Measurements from ENCODE around the gene PARVA. TPM values are rescaled to one million over a fixed set of nuclear protein-coding genes. Genes with fewer than 3 reads are reported as not detected.

The PARVA gene
- total RNA-seq, 1 donor from 2014 or later: 144 TPM

DNA sequence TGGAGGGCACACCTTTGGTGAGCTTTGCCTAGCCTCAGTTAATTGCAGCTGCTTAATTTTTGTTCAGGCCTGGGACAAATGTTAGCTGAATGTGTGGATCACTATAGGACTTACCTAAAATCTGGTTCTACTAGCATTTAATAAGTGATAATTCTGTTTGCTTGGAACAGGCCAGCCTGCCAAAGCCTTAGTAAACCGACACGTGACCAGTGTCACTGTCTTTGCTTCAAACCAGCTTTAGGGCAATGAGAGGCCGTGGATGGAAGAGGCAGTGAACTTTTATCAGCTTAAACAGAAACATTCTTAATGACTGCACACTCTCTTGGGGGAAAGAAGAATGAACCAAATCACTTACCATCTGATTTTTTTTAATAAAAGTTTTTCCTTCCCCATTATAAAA, 10.8 kb downstream of the PARVA start:
- Mint-ChIP-seq H3K4me3 (ENCODE audit: unreplicated experiment) (no peak overlapping the region), H3K27me3 (ENCODE audit: unreplicated experiment) (no peaks in the 10 kb centered on the region), H3K4me1 (ENCODE audit: unreplicated experiment) (peaks cover 48% of the 10 kb centered on the region), H3K36me3 (ENCODE audit: unreplicated experiment) (peaks cover 4% of the 10 kb centered on the region), H3K27ac (ENCODE audit: unreplicated experiment) (peak overlapping the region; percentile 52), H3K9me3 (ENCODE audit: unreplicated experiment) (no peaks in the 10 kb centered on the region)
- TF ChIP-seq, protein P1, sequence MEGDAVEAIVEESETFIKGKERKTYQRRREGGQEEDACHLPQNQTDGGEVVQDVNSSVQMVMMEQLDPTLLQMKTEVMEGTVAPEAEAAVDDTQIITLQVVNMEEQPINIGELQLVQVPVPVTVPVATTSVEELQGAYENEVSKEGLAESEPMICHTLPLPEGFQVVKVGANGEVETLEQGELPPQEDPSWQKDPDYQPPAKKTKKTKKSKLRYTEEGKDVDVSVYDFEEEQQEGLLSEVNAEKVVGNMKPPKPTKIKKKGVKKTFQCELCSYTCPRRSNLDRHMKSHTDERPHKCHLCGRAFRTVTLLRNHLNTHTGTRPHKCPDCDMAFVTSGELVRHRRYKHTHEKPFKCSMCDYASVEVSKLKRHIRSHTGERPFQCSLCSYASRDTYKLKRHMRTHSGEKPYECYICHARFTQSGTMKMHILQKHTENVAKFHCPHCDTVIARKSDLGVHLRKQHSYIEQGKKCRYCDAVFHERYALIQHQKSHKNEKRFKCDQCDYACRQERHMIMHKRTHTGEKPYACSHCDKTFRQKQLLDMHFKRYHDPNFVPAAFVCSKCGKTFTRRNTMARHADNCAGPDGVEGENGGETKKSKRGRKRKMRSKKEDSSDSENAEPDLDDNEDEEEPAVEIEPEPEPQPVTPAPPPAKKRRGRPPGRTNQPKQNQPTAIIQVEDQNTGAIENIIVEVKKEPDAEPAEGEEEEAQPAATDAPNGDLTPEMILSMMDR (IDR thresholded peaks at IDR 0.05): no peak
- no peak for DNase-seq (ENCODE audit: extremely low spot score, unreplicated experiment)

DNA sequence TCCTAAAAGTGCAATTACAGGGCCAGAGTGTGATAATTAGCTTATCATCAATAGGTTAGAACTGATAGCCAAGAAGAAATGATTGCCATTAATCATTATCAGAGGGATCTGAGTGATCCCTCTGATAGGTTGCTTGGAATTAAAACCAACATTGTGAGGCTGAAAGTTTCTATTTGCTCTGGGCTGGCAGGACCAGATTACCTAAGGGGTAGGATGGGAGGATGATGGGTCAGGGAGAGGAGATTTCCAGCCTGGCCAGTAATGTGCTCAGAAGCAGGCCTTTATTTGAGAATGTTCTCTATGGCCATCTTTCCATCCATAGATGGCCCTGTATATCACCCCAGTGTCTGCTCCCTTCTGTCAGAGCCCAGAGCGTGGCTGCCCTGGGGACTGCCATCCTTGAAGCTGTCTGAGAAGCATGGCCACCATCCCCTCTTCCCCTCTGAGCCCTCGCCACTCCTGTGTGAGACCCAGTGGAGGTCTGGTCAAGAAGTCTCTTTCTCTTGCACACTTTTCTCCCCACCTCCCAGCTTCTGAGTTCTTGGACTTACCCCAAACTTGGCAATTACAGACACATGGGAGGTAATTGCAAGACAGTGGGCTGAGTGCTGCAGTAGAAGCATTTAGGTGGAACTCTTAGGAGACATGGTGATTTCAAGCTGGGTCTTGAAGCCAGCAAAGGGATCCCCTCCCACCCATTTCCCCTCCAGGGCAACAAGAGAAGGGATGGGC, 11.7 kb downstream of the PARVA start:
- Mint-ChIP-seq H3K27me3 (ENCODE audit: unreplicated experiment) (no peaks in the 10 kb centered on the region), H3K4me1 (ENCODE audit: unreplicated experiment) (peaks cover 48% of the 10 kb centered on the region), H3K36me3 (ENCODE audit: unreplicated experiment) (peaks cover 6% of the 10 kb centered on the region), H3K27ac (ENCODE audit: unreplicated experiment) (peak overlapping the region; percentile 67), H3K4me3 (ENCODE audit: unreplicated experiment) (no peak overlapping the region), H3K9me3 (ENCODE audit: unreplicated experiment) (peaks cover 5% of the 10 kb centered on the region)
- TF ChIP-seq, protein P1 (IDR thresholded peaks at IDR 0.05): no peak
- DNase-seq (ENCODE audit: extremely low spot score, unreplicated experiment): no peak

DNA sequence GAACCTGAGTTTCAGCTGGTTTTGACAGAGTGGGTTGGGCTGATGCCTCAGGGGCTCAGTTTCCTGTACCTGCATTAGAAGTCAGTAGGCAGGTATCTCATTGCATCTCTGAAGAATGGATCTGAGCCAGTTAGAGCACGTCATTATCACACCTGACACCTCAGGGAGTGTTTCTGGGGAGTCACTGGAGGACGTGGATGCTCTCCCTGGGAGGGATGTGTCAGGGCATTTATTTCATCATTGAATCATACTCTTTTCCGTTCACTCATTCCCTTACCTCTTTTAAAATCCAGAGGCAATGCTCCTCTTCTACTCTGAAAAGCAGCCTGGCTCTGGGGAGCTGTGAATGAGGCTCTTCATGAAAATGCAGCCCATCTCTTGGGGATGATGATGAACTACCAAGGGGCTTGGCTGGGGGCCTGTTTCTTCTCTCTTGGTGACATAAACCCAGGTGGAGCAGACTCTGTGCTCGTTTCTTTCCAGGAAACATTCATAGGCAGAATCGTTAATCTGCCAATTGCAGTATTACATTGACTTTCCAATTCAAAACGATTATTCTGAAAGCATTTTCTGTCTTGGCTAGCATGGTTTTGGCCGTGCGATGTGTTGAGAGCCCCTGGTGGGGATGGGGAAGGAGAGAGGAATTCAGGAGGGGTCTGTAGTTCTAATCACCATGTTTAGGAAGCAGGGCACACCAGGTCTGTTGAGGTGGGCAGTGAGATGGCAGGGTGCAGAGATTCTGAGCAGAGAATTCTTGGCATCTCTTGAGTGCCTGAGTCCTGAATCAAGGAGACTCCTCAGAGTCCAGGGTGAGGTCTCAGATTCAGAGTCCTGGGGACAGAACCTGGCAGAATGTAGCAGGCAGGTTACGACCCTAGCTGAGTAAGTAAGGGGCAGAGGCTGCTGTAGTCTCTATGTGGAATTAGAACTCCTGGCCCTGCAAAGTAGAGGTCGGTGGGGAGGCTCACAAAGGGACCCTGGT, 12.6 kb downstream of the PARVA start:
- H3K4me3 Mint-ChIP-seq (ENCODE audit: unreplicated experiment): no peak overlapping the region
- peaks cover 50% of the 10 kb centered on the region for H3K4me1 Mint-ChIP-seq (ENCODE audit: unreplicated experiment)
- peak overlapping the region; percentile 67 for H3K27ac Mint-ChIP-seq (ENCODE audit: unreplicated experiment)
- no peaks in the 10 kb centered on the region for H3K27me3 Mint-ChIP-seq (ENCODE audit: unreplicated experiment)
- H3K9me3 Mint-ChIP-seq (ENCODE audit: unreplicated experiment): peaks cover 8% of the 10 kb centered on the region
- DNase-seq (ENCODE audit: extremely low spot score, unreplicated experiment): no peak
- TF ChIP-seq, protein P1 (IDR thresholded peaks at IDR 0.05): no peak
- H3K36me3 Mint-ChIP-seq (ENCODE audit: unreplicated experiment): peaks cover 10% of the 10 kb centered on the region

DNA sequence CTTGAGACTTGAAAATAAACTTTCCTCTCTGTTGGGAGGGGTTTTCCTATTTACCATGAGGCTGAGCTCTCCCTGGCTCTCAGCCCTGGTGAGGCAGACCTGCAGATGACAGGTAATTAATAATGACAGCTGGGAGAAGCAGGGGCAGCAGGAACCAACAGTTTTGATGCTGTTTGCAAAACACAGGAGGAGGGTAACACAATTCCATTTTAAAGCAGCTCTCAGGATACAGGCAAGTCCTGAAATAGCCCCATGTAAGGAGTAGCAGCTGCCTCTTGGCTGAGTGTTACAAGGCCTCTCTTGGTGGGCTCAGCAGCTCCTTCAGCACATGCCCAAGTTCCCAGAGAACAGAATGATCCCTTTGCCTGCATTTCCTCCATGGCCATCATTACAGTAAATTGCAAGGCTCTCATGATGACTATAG, 13.3 kb downstream of the PARVA start:
- H3K9me3 Mint-ChIP-seq (ENCODE audit: unreplicated experiment): peaks cover 8% of the 10 kb centered on the region
- TF ChIP-seq, protein P1 (IDR thresholded peaks at IDR 0.05): no peak
- H3K4me1 Mint-ChIP-seq (ENCODE audit: unreplicated experiment): peaks cover 50% of the 10 kb centered on the region
- H3K36me3 Mint-ChIP-seq (ENCODE audit: unreplicated experiment): peaks cover 10% of the 10 kb centered on the region
- H3K4me3 Mint-ChIP-seq (ENCODE audit: unreplicated experiment): no peak overlapping the region
- DNase-seq (ENCODE audit: extremely low spot score, unreplicated experiment): no peak
- H3K27ac Mint-ChIP-seq (ENCODE audit: unreplicated experiment): peak overlapping the region; percentile 67
- no peaks in the 10 kb centered on the region for H3K27me3 Mint-ChIP-seq (ENCODE audit: unreplicated experiment)

DNA sequence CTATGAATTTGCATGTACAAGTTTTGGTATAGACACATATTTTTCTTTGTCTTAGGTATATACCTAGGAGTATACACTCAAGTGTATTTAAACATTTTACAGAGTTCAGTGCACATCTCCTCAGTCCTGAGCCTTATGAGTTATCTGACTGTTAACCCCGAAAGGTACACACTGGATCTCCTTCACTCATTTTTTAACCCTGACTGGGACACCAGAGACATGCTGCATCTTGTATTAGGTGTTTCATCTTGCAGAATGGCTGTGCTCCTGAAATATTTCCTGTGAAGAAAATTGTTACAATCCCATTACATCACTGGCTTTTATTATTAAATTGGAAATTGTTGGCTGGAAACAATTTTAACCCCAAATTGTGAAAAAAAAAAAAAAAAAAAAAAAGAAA, 15.3 kb downstream of the PARVA start:
- peaks cover 50% of the 10 kb centered on the region for H3K4me1 Mint-ChIP-seq (ENCODE audit: unreplicated experiment)
- H3K4me3 Mint-ChIP-seq (ENCODE audit: unreplicated experiment): no peak overlapping the region
- H3K27ac Mint-ChIP-seq (ENCODE audit: unreplicated experiment): no peak overlapping the region
- peaks cover 10% of the 10 kb centered on the region for H3K36me3 Mint-ChIP-seq (ENCODE audit: unreplicated experiment)
- H3K9me3 Mint-ChIP-seq (ENCODE audit: unreplicated experiment): peaks cover 12% of the 10 kb centered on the region
- DNase-seq (ENCODE audit: extremely low spot score, unreplicated experiment): no peak
- TF ChIP-seq, protein P1 (IDR thresholded peaks at IDR 0.05): no peak
- no peaks in the 10 kb centered on the region for H3K27me3 Mint-ChIP-seq (ENCODE audit: unreplicated experiment)

Measured in osteocyte (in vitro differentiated cells).